K562 (cell line): Measurements from ENCODE around the gene CLSTN2. TPM values are rescaled to one million over a fixed set of nuclear protein-coding genes. Genes with fewer than 3 reads are reported as not detected.

Experiments
- ATAC-seq: fragments of 200-7000 bp; cut with Tn5 transposase; 3 replicates; pipeline ENCODE4 v1.9.1; 2020; ENCODE audit warnings: moderate library complexity
- BruUV-seq: library from RNA; stranded (reverse); fragments of 400-500 nt; replicated peaks from 2 replicates; lab custom pipeline; 2021; lab: Mats Ljungman, UMichigan
- CTCF ChIA-PET: fragments of 300-600 bp; formaldehyde crosslinking; extraction: SDS; loops from one replicate; lab custom pipeline; 2021; ENCODE audit warnings: low intra/inter-chr PET ratio; lab: Yijun Ruan, JAX
- POLR2A ChIA-PET: fragments of 300-600, 350-650 bp; sonication (Branson Sonifier 250); formaldehyde crosslinking; extraction: SDS; loops from one replicate; lab custom pipeline; 2021; ENCODE audit warnings: antibody characterized with exemption, inconsistent platforms; lab: Yijun Ruan, JAX
- DNase-seq, 4 experiments: peaks; one replicate each; pipeline versions ENCODE4 v3.0.0 to v3.0.0-alpha.2; 2011 to 2018; ENCODE audit warnings: low spot score in 3 of 4, mixed read lengths in 3 of 4; ENCODE audit errors: extremely low read depth in 1 of 4
- FAIRE-seq: peaks from 2 replicates; lab custom pipeline; 2011; peaks lifted over from hg19 to GRCh38; lab: Jason Lieb, UNC
- H2AFZ ChIP-seq: 2 replicates; pipeline ENCODE4 v1.6.0; 2011; ENCODE audit warnings: low read depth, low read length, control low read depth, inconsistent platforms
- H3K27ac ChIP-seq: fragments of 200-600 bp; 3 replicates; pipeline ENCODE4 v1.8.0; 2011; ENCODE audit warnings: low read depth, mild to moderate bottlenecking, control low read depth, inconsistent platforms, low read length, moderate library complexity, mixed read lengths; ENCODE audit errors: extremely low read depth
- H3K27me3 ChIP-seq, 2 experiments: fragments of 300-600 bp in 1 of 2; 2 replicates in 1 of 2; 3 replicates in 1 of 2; pipeline versions ENCODE4 v1.6.0 to v1.8.0; 2011; ENCODE audit warnings: inconsistent platforms in 2 of 2, low read length in 2 of 2, mild to moderate bottlenecking in 1 of 2, mixed read lengths in 1 of 2, moderate library complexity in 1 of 2; ENCODE audit not compliant: control insufficient read depth in 2 of 2, insufficient read depth in 2 of 2
- H3K36me3 ChIP-seq: fragments of 300-600 bp; 3 replicates; pipeline ENCODE4 v1.8.0; 2011; ENCODE audit warnings: mild to moderate bottlenecking, low read length, inconsistent platforms; ENCODE audit not compliant: control insufficient read depth, insufficient read depth
- H3K4me1 ChIP-seq, 2 experiments: fragments of 200-600 bp in 1 of 2; replicated peaks in 1 of 2; 2 replicates in 1 of 2; 3 replicates in 1 of 2; pipeline versions ENCODE4 v1.5.1 to v1.8.0; 2011; ENCODE audit warnings: inconsistent platforms in 2 of 2, low read length in 2 of 2, mild to moderate bottlenecking in 1 of 2, mixed read lengths in 1 of 2, moderate library complexity in 1 of 2; ENCODE audit not compliant: control insufficient read depth in 2 of 2, insufficient read depth in 2 of 2
- H3K4me2 ChIP-seq: 2 replicates; pipeline ENCODE4 v1.6.1; 2011; ENCODE audit warnings: low read length, control low read depth, inconsistent platforms, mixed read lengths; ENCODE audit not compliant: insufficient read depth
- H3K4me3 ChIP-seq: fragments of 200-600 bp; sonication (generic), shearing (Covaris generic); 2 replicates; pipeline ENCODE4 v1.5.1; 2016; ENCODE audit warnings: control low read depth, inconsistent platforms
- H3K79me2 ChIP-seq: fragments of 200-600 bp; 3 replicates; pipeline ENCODE4 v1.8.0; 2011; ENCODE audit warnings: low read length, inconsistent platforms; ENCODE audit not compliant: control insufficient read depth, insufficient read depth
- H3K9ac ChIP-seq, 2 experiments: 2 replicates each; pipeline versions ENCODE4 v1.6.0 to v1.6.1; 2011; ENCODE audit warnings: low read depth in 2 of 2, low read length in 2 of 2, control low read depth in 1 of 2, inconsistent platforms in 1 of 2, mild to moderate bottlenecking in 1 of 2, mixed read lengths in 1 of 2; ENCODE audit not compliant: insufficient read depth in 1 of 2
- H3K9me1 ChIP-seq: one replicate; pipeline ENCODE4 v1.6.0; 2011; ENCODE audit warnings: inconsistent platforms, mild to moderate bottlenecking, low read length, moderate library complexity; ENCODE audit not compliant: control insufficient read depth, insufficient read depth
- H3K9me3 ChIP-seq: replicated peaks from 2 replicates; pipeline ENCODE4 v1.5.1; 2011; ENCODE audit warnings: low read depth, low read length, inconsistent platforms; ENCODE audit not compliant: control insufficient read depth, insufficient read depth
- H4K20me1 ChIP-seq: replicated peaks from 2 replicates; pipeline ENCODE4 v1.6.1; 2011; ENCODE audit warnings: low read length, inconsistent platforms, mixed read lengths; ENCODE audit not compliant: control insufficient read depth, insufficient read depth
- ARNT ChIP-seq, 2 experiments: fragments of 450-650 bp; IDR thresholded peaks; 2 replicates each; pipeline ENCODE4 v1.6.1; 2016; ENCODE audit warnings: mild to moderate bottlenecking in 1 of 2
- CTBP1 ChIP-seq: fragments of 450-650 bp; IDR thresholded peaks from 2 replicates; pipeline ENCODE4 v1.6.1; 2016; ENCODE audit warnings: borderline replicate concordance
- EGR1 ChIP-seq: fragments of 450-650 bp; conservative IDR thresholded peaks from 2 replicates; pipeline ENCODE4 v1.6.1; 2017; ENCODE audit warnings: mild to moderate bottlenecking
- NCOA2 ChIP-seq, 2 experiments: fragments of 450-650 bp; IDR thresholded peaks; 2 replicates each; pipeline ENCODE4 v1.6.1; 2018; ENCODE audit warnings: mild to moderate bottlenecking in 2 of 2, moderate library complexity in 1 of 2; ENCODE audit not compliant: partially characterized antibody in 2 of 2
- NELFE ChIP-seq: IDR thresholded peaks from 2 replicates; pipeline ENCODE4 v1.6.1; 2011; ENCODE audit warnings: mild to moderate bottlenecking; ENCODE audit not compliant: insufficient read depth, insufficient read length
- NR2C2 ChIP-seq, 2 experiments: fragments of 200-800 bp in 1 of 2; sonication (Bioruptor generic) in 1 of 2; sonication (generic) in 1 of 2; formaldehyde crosslinking in 1 of 2; IDR thresholded peaks; 2 replicates each; pipeline versions ENCODE4 v1.6.1 to v1.8.0; 2016 to 2022; ENCODE audit warnings: mild to moderate bottlenecking in 1 of 2, missing compliant biosample characterization in 1 of 2, missing genetic modification characterization in 1 of 2, missing genetic modification reagents in 1 of 2
- NR2F6 ChIP-seq: fragments of 450-650 bp; formaldehyde crosslinking; IDR thresholded peaks from 2 replicates; pipeline ENCODE4 v1.4.0; 2020; ENCODE audit warnings: mild to moderate bottlenecking
- SIN3A ChIP-seq, 2 experiments: fragments of 150-350 bp in 1 of 2; IDR thresholded peaks; 2 replicates each; pipeline ENCODE4 v1.6.1; 2011 to 2016; ENCODE audit warnings: borderline replicate concordance in 2 of 2, low read depth in 2 of 2, low read length in 2 of 2, mild to moderate bottlenecking in 2 of 2, moderate library complexity in 2 of 2; ENCODE audit not compliant: control insufficient read depth in 1 of 2
- SMC3 ChIP-seq: conservative IDR thresholded peaks from 2 replicates; pipeline ENCODE4 v1.6.1; 2011; ENCODE audit warnings: low read depth, low read length, improper control_type of control experiment; ENCODE audit not compliant: insufficient read depth
- ZFP30 ChIP-seq: fragments of 250-450 bp; sonication (Bioruptor Pico); IDR thresholded peaks from 2 replicates; pipeline ENCODE4 v1.8.0; 2022; ENCODE audit warnings: moderate library complexity, mild to moderate bottlenecking, inconsistent platforms, borderline replicate concordance
- ZFPM2 ChIP-seq: fragments of 250-450 bp; sonication (Bioruptor Pico); IDR thresholded peaks from 2 replicates; pipeline ENCODE4 v1.5.1; 2022; ENCODE audit warnings: mild to moderate bottlenecking
- ZNF695 ChIP-seq: fragments of 450-650 bp; formaldehyde crosslinking; IDR thresholded peaks from 2 replicates; pipeline ENCODE4 v1.4.0; 2020; ENCODE audit warnings: mild to moderate bottlenecking, moderate library complexity
- WGBS: fragments of 100-300 bp; shearing (Covaris generic); methylation state at CpG from one replicate; pipeline ENCODE4 v1.1.6; 2016; ENCODE audit warnings: low coverage, mixed read lengths; ENCODE audit not compliant: insufficient coverage; ENCODE audit errors: missing lambda C conversion rate; 5-methylcytosine and 5-hydroxymethylcytosine counted together
- in situ Hi-C: fragments of 300-500 bp; cut with MboI; formaldehyde crosslinking; loops from 4 replicates; pipeline ENCODE4 v1.15.0; 2018; ENCODE audit warnings: inconsistent platforms, mixed read lengths
- intact Hi-C: fragments of 100-400 bp; cut with micrococcal nuclease; formaldehyde crosslinking; loops from 2 replicates; pipeline ENCODE4 v1.14.2; 2022
- polyA plus RNA-seq, 8 experiments: library from polyadenylated mRNA; depleted of rRNA in 4 of 8; stranded (reverse) in 5 of 8; unstranded in 3 of 8; fragments of >200 nt; fragmentation: Nextera tagmentation in 2 of 8; fragmentation: Illumina TruSeq in 1 of 8; extraction: Ambion mirVana in 2 of 8; extraction: Trizol in 1 of 8; gene quantifications; 2 replicates each; pipeline versions ENCODE4 v1.2.1 to v1.2.3, GENCODE V29; 2011 to 2014; ENCODE audit warnings: inconsistent platforms in 1 of 8, missing spikeins in 1 of 8
- total RNA-seq, 7 experiments: library from RNA; depleted of rRNA in 6 of 7; stranded (reverse); fragments of >200 nt in 6 of 7; fragmentation: Illumina TruSeq in 2 of 7; extraction: Trizol in 2 of 7; gene quantifications; 2 replicates each; pipeline versions ENCODE4 v1.2.1 to v1.2.3, GENCODE V29; 2011 to 2021; ENCODE audit warnings: low replicate concordance in 1 of 7
- TF ChIP-seq, protein P1 (sequence below), 2 experiments: fragments of 450-650 bp; IDR thresholded peaks; 2 replicates each; pipeline ENCODE4 v1.6.1; 2018; ENCODE audit warnings: mild to moderate bottlenecking in 2 of 2, low read depth in 1 of 2; ENCODE audit not compliant: partially characterized antibody in 2 of 2
- TF ChIP-seq, protein P2 (sequence below): sonication (generic); formaldehyde crosslinking; IDR thresholded peaks from 2 replicates; pipeline ENCODE4 v1.8.0; 2022; ENCODE audit warnings: mild to moderate bottlenecking, missing genetic modification reagents

The CLSTN2 gene
- total and polyA plus RNA-seq, 9 of the 15 experiments (the other 6 are each of a cell fraction or from before 2014, with no cell fraction given): 0.02 to 0.04 (median 0.04) TPM; not detected in 6

DNA sequence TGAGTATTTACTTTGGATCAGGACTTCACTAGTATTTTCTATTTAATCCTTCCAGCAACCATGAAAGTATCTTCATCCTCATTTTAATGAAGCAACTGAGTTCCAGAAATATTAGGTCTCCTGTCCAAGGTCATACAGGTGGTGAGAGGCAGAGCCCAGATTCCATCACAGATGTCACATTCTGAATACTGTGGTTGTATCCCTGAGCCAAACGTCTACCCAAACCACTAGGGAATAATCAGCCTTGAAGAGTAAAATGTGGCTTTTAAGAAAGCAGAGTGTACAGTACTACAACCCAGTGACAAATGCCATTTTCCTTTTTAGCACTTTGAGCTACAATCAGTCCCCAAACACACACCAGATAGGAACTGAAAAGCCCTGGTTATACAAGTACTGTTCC, 649.6 kb downstream of the CLSTN2 start:
- TF ChIP-seq NR2F6 (CRISPR knock-in tag) (no peak), ARNT (IDR thresholded peaks at IDR 0.05) (no peak), ZNF695 (CRISPR knock-in tag) (no peak), ZFP30 (CRISPR knock-in tag) (no peak), ZFPM2 (CRISPR knock-in tag) (no peak), CTBP1 (no peak), SMC3 (no peak), NCOA2 (IDR thresholded peaks at IDR 0.05; ENCODE audit: partially characterized antibody in 2 of 2) (no peak), NR2C2 (CRISPR knock-in tag; IDR thresholded peaks at IDR 0.05) (no peak), NR2C2 (tag; IDR thresholded peaks at IDR 0.05) (no peak), NELFE (no peak), EGR1 (no peak), SIN3A (IDR thresholded peaks at IDR 0.05; ENCODE audit: borderline replicate concordance in 2 of 2, control insufficient read depth in 1 of 2, low read depth in 2 of 2, low read length in 2 of 2) (no peak)
- TF ChIP-seq, protein P1, sequence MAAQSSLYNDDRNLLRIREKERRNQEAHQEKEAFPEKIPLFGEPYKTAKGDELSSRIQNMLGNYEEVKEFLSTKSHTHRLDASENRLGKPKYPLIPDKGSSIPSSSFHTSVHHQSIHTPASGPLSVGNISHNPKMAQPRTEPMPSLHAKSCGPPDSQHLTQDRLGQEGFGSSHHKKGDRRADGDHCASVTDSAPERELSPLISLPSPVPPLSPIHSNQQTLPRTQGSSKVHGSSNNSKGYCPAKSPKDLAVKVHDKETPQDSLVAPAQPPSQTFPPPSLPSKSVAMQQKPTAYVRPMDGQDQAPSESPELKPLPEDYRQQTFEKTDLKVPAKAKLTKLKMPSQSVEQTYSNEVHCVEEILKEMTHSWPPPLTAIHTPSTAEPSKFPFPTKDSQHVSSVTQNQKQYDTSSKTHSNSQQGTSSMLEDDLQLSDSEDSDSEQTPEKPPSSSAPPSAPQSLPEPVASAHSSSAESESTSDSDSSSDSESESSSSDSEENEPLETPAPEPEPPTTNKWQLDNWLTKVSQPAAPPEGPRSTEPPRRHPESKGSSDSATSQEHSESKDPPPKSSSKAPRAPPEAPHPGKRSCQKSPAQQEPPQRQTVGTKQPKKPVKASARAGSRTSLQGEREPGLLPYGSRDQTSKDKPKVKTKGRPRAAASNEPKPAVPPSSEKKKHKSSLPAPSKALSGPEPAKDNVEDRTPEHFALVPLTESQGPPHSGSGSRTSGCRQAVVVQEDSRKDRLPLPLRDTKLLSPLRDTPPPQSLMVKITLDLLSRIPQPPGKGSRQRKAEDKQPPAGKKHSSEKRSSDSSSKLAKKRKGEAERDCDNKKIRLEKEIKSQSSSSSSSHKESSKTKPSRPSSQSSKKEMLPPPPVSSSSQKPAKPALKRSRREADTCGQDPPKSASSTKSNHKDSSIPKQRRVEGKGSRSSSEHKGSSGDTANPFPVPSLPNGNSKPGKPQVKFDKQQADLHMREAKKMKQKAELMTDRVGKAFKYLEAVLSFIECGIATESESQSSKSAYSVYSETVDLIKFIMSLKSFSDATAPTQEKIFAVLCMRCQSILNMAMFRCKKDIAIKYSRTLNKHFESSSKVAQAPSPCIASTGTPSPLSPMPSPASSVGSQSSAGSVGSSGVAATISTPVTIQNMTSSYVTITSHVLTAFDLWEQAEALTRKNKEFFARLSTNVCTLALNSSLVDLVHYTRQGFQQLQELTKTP (IDR thresholded peaks at IDR 0.05; ENCODE audit: low read depth in 1 of 2, partially characterized antibody in 2 of 2): no peak
- TF ChIP-seq, protein P2, sequence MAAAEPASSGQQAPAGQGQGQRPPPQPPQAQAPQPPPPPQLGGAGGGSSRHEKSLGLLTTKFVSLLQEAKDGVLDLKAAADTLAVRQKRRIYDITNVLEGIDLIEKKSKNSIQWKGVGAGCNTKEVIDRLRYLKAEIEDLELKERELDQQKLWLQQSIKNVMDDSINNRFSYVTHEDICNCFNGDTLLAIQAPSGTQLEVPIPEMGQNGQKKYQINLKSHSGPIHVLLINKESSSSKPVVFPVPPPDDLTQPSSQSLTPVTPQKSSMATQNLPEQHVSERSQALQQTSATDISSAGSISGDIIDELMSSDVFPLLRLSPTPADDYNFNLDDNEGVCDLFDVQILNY (CRISPR knock-in tag): no peak
- in situ Hi-C loops: no loop called here

More for the DNA sequence above, 649.6 kb downstream of the CLSTN2 start:
- no TSS peak for BruUV-seq
- FAIRE-seq (no peak), DNase-seq (no peak), ATAC-seq (no peak)
- Histone ChIP-seq H3K9ac (no peak overlapping the region), H3K36me3 (no peaks in the 10 kb centered on the region), H3K4me3 (no peak overlapping the region), H3K27me3 (no peaks in the 10 kb centered on the region), H4K20me1 (peaks cover 4% of the 10 kb centered on the region; the same call in 1 of the 2 replicates), H3K9me1 (no peaks in the 10 kb centered on the region), H3K4me2 (no peak overlapping the region), H3K4me1 (no peaks in the 10 kb centered on the region), H2AFZ (no peak overlapping the region), H3K79me2 (no peaks in the 10 kb centered on the region), H3K27ac (no peak overlapping the region), H3K9me3 (no peaks in the 10 kb centered on the region)
- intact Hi-C loops: no loop called here
- CTCF ChIA-PET: no interaction called here
- WGBS: 0% methylated on average over 1 of the region's 1 CpG
- POLR2A ChIA-PET: no interaction called here
